Measurements from ENCODE around the gene FNDC3A. TPM values are rescaled to one million over a fixed set of nuclear protein-coding genes. Genes with fewer than 3 reads are reported as not detected.

FNDC3A gene
- total RNA-seq, 1 experiment from 2014 or later, result 49.3 TPM

DNA sequence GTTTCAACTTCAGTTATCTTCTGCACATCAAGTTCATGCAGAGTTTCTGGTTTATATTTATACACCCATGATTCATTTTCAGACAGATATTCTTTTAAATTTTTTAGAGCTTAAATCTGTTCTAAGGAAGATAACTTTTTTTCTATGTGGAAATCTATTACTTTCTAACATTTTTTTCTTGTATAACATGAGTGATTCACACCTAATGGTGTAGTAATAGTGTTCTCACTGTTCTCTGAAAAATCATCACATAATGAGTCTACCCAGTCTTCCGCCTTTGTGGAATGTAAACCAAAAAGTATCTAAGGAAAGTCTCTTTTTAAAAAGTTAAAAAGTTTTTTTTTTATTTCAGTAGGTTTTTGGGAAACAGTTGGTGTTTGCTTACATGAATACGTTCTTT, 70.8 kb downstream of the FNDC3A start:
- no peaks in the 10 kb centered on the region for H3K4me1 ChIP-seq (ENCODE audit: insufficient read depth, low read length, poor library complexity, severe bottlenecking)
- intact Hi-C loops (cut with micrococcal nuclease; ENCODE audit: unreplicated experiment), result no loop called here
- H3K4me3 ChIP-seq (ENCODE audit: low read depth, low read length, poor library complexity, severe bottlenecking), result no peak overlapping the region
- no peak for DNase-seq (ENCODE audit: low spot score)
- H3K36me3 ChIP-seq (ENCODE audit: insufficient read depth, low read length, poor library complexity, severe bottlenecking), result no peaks in the 10 kb centered on the region
- TF ChIP-seq, protein P1, sequence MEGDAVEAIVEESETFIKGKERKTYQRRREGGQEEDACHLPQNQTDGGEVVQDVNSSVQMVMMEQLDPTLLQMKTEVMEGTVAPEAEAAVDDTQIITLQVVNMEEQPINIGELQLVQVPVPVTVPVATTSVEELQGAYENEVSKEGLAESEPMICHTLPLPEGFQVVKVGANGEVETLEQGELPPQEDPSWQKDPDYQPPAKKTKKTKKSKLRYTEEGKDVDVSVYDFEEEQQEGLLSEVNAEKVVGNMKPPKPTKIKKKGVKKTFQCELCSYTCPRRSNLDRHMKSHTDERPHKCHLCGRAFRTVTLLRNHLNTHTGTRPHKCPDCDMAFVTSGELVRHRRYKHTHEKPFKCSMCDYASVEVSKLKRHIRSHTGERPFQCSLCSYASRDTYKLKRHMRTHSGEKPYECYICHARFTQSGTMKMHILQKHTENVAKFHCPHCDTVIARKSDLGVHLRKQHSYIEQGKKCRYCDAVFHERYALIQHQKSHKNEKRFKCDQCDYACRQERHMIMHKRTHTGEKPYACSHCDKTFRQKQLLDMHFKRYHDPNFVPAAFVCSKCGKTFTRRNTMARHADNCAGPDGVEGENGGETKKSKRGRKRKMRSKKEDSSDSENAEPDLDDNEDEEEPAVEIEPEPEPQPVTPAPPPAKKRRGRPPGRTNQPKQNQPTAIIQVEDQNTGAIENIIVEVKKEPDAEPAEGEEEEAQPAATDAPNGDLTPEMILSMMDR (conservative IDR thresholded peaks at IDR 0.05; ENCODE audit: low read depth, low read length), result no peak
- no peak for TF ChIP-seq EZH2 (IDR thresholded peaks at IDR 0.05; ENCODE audit: borderline replicate concordance, low read depth, low read length, poor library complexity, severe bottlenecking)
- CTCF ChIA-PET, result no interaction called here
- no peaks in the 10 kb centered on the region for H3K9me3 ChIP-seq (ENCODE audit: low read depth, low read length, poor library complexity, severe bottlenecking)
- no peaks in the 10 kb centered on the region for H3K27me3 ChIP-seq (replicated peaks; ENCODE audit: insufficient read depth, low read depth, low read length, poor library complexity)
- POLR2A ChIA-PET (ENCODE audit: low non-redundant PET), result no interaction called here
- no peak overlapping the region for H3K27ac ChIP-seq (ENCODE audit: low read depth, low read length, poor library complexity, severe bottlenecking)
- BruUV-seq (replicated peaks), result no TSS peak

DNA sequence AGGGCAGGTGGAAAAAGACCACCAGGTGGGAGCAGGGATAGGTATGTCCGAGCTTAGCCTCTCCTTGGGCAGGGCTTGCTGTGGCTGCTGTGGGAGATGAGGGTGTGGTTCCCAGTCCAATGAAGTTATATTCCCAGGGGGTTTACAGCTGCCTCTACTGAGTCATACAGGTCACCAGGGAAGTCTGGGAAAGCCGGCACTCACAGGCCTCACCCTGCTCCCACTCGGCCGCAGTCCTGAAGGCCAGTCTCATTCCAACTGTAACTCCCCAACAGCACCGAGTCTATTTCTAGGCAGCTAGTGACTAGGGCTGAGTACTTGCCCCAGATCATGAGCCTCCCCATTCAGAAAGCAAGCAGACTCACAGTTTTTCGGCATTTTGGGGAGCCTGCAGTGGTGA, 77.1 kb downstream of the FNDC3A start:
- intact Hi-C loops (cut with micrococcal nuclease; ENCODE audit: unreplicated experiment), result no loop called here
- BruUV-seq (replicated peaks), result no TSS peak
- Histone ChIP-seq H3K4me1 (ENCODE audit: insufficient read depth, low read length, poor library complexity, severe bottlenecking) (no peaks in the 10 kb centered on the region), H3K4me3 (ENCODE audit: low read depth, low read length, poor library complexity, severe bottlenecking) (no peak overlapping the region), H3K9me3 (ENCODE audit: low read depth, low read length, poor library complexity, severe bottlenecking) (no peaks in the 10 kb centered on the region), H3K27ac (ENCODE audit: low read depth, low read length, poor library complexity, severe bottlenecking) (no peak overlapping the region), H3K27me3 (replicated peaks; ENCODE audit: insufficient read depth, low read depth, low read length, poor library complexity) (no peaks in the 10 kb centered on the region), H3K36me3 (ENCODE audit: insufficient read depth, low read length, poor library complexity, severe bottlenecking) (no peaks in the 10 kb centered on the region)
- POLR2A ChIA-PET (ENCODE audit: low non-redundant PET), result no interaction called here
- no peak for TF ChIP-seq EZH2 (IDR thresholded peaks at IDR 0.05; ENCODE audit: borderline replicate concordance, low read depth, low read length, poor library complexity, severe bottlenecking)
- TF ChIP-seq, protein P1 (conservative IDR thresholded peaks at IDR 0.05; ENCODE audit: low read depth, low read length), result no peak
- CTCF ChIA-PET, result no interaction called here
- DNase-seq (ENCODE audit: low spot score), result no peak

DNA sequence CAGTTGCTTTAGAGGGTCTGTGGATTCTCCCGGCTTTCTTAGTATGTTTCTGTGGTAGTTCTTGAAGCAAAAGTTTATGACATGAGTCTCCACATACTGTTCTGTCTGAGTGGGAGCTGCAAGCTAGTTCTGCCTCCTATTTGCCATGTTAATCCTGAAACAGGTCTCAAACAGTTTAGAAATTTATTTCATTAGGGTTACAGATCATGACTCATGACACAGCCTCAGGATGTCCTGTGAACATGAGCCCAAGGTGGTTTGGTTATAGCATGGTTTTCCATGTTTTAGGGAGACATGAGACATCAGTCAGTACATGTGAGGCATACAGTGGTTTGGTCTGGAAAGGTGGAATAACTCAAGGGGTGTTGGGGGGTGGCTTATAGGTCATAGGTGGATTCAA, 77.5 kb downstream of the FNDC3A start:
- POLR2A ChIA-PET (ENCODE audit: low non-redundant PET), result no interaction called here
- DNase-seq (ENCODE audit: low spot score), result no peak
- no TSS peak for BruUV-seq (replicated peaks)

More for the DNA sequence above, 77.5 kb downstream of the FNDC3A start:
- CTCF ChIA-PET, result no interaction called here
- no peak for TF ChIP-seq EZH2 (IDR thresholded peaks at IDR 0.05; ENCODE audit: borderline replicate concordance, low read depth, low read length, poor library complexity, severe bottlenecking)
- TF ChIP-seq, protein P1 (conservative IDR thresholded peaks at IDR 0.05; ENCODE audit: low read depth, low read length), result no peak
- intact Hi-C loops (cut with micrococcal nuclease; ENCODE audit: unreplicated experiment), result no loop called here
- no peaks in the 10 kb centered on the region for H3K27me3 ChIP-seq (replicated peaks; ENCODE audit: insufficient read depth, low read depth, low read length, poor library complexity)
- H3K4me3 ChIP-seq (ENCODE audit: low read depth, low read length, poor library complexity, severe bottlenecking), result no peak overlapping the region
- H3K9me3 ChIP-seq (ENCODE audit: low read depth, low read length, poor library complexity, severe bottlenecking), result no peaks in the 10 kb centered on the region
- H3K36me3 ChIP-seq (ENCODE audit: insufficient read depth, low read length, poor library complexity, severe bottlenecking), result no peaks in the 10 kb centered on the region
- no peaks in the 10 kb centered on the region for H3K4me1 ChIP-seq (ENCODE audit: insufficient read depth, low read length, poor library complexity, severe bottlenecking)
- H3K27ac ChIP-seq (ENCODE audit: low read depth, low read length, poor library complexity, severe bottlenecking), result no peak overlapping the region
